GM23338 (cell line): ENCODE data around the gene NTM. TPM values are rescaled to one million over a fixed set of nuclear protein-coding genes. Genes with fewer than 3 reads are reported as not detected.

Experiments used
- ATAC-seq: fragments of 200-7000 bp; cut with Tn5 transposase; 3 replicates; pipeline ENCODE4 v1.9.1; 2020
- DNase-seq: peaks from one replicate; pipeline ENCODE4 v3.0.0-alpha.2; 2015; ENCODE audit warnings: low spot score
- H2AFZ ChIP-seq: fragments of 200-600 bp; sonication (generic); 2 replicates; pipeline ENCODE4 v1.8.0; 2016; ENCODE audit warnings: antibody characterized with exemption, mild to moderate bottlenecking, moderate library complexity
- H3F3A ChIP-seq: fragments of 200-600 bp; sonication (generic); replicated peaks from 2 replicates; pipeline ENCODE4 v1.8.0; 2017; ENCODE audit warnings: antibody characterized with exemption, mixed run types, low read depth
- H3K27ac ChIP-seq: fragments of 200-600 bp; sonication (generic); 2 replicates; pipeline ENCODE4 v1.6.1; 2016; ENCODE audit warnings: low read depth
- H3K27me3 ChIP-seq: fragments of 200-600 bp; sonication (generic); 2 replicates; pipeline ENCODE4 v1.8.0; 2016; ENCODE audit warnings: mild to moderate bottlenecking, mixed run types, moderate library complexity; ENCODE audit not compliant: insufficient read depth
- H3K36me3 ChIP-seq: fragments of 200-600 bp; sonication (generic); 2 replicates; pipeline ENCODE4 v1.8.0; 2016; ENCODE audit warnings: mild to moderate bottlenecking; ENCODE audit not compliant: insufficient read depth
- H3K4me1 ChIP-seq: fragments of 200-600 bp; sonication (generic); 2 replicates; pipeline ENCODE4 v1.8.0; 2016; ENCODE audit warnings: mild to moderate bottlenecking, moderate library complexity; ENCODE audit not compliant: insufficient read depth
- H3K4me2 ChIP-seq: fragments of 200-600 bp; sonication (generic); 2 replicates; pipeline ENCODE4 v1.7.1; 2017; ENCODE audit warnings: mixed run types
- H3K4me3 ChIP-seq: fragments of 200-600 bp; sonication (generic); 2 replicates; pipeline ENCODE4 v1.6.1; 2016; ENCODE audit warnings: mixed run types
- H3K79me2 ChIP-seq: fragments of 200-600 bp; sonication (generic); replicated peaks from 2 replicates; pipeline ENCODE4 v1.8.0; 2017; ENCODE audit warnings: mild to moderate bottlenecking; ENCODE audit not compliant: insufficient read depth
- H3K9me2 ChIP-seq: fragments of 200-600 bp; sonication (generic); 2 replicates; pipeline ENCODE4 v1.8.0; 2017; ENCODE audit not compliant: insufficient read depth
- H4K20me1 ChIP-seq: fragments of 200-600 bp; sonication (generic); replicated peaks from 2 replicates; pipeline ENCODE4 v1.8.0; 2017; ENCODE audit warnings: mild to moderate bottlenecking; ENCODE audit not compliant: insufficient read depth
- H3K27ac Mint-ChIP-seq: 2 replicates; pipeline ENCODE4 v1.8.0; 2020; ENCODE audit warnings: inconsistent platforms, mild to moderate bottlenecking, moderate library complexity, mixed read lengths
- H3K27me3 Mint-ChIP-seq: 3 replicates; pipeline ENCODE4 v1.8.0; 2022; ENCODE audit warnings: low read depth, mild to moderate bottlenecking, moderate library complexity, mixed read lengths, inconsistent platforms; ENCODE audit not compliant: insufficient read depth, poor library complexity
- H3K36me3 Mint-ChIP-seq: 3 replicates; pipeline ENCODE4 v1.8.0; 2021; ENCODE audit warnings: low read depth, mild to moderate bottlenecking, inconsistent platforms, moderate library complexity, mixed read lengths
- H3K4me1 Mint-ChIP-seq: 3 replicates; pipeline ENCODE4 v1.8.0; 2020; ENCODE audit warnings: mild to moderate bottlenecking, inconsistent platforms, mixed read lengths
- H3K4me3 Mint-ChIP-seq: 3 replicates; pipeline ENCODE4 v1.8.0; 2021; ENCODE audit warnings: moderate library complexity, mild to moderate bottlenecking, inconsistent platforms, mixed read lengths
- H3K9me3 Mint-ChIP-seq: 3 replicates; pipeline ENCODE4 v1.8.0; 2020; ENCODE audit warnings: moderate library complexity, mild to moderate bottlenecking, inconsistent platforms, mixed read lengths
- STAT1 ChIP-seq: IDR thresholded peaks from one replicate; pipeline ENCODE4 v1.6.1; 2016; ENCODE audit warnings: antibody characterized with exemption; ENCODE audit not compliant: unreplicated experiment
- ZNF462 ChIP-seq: fragments of 250-450 bp; sonication (Bioruptor Pico); IDR thresholded peaks from 2 replicates; pipeline ENCODE4 v1.5.0; 2020; ENCODE audit warnings: mild to moderate bottlenecking, moderate library complexity
- polyA plus RNA-seq: library from polyadenylated mRNA; unstranded; fragments of >200 nt; fragmentation: Nextera tagmentation; extraction: Ambion mirVana; gene quantifications from 2 replicates; pipeline ENCODE4 v1.2.1, GENCODE V29; 2016
- total RNA-seq: library from RNA; depleted of rRNA; stranded (reverse); fragments of >200 nt; shearing (Covaris generic); gene quantifications from 2 replicates; pipeline ENCODE4 v1.2.3, GENCODE V29; 2014
- TF ChIP-seq, protein P1 (sequence below): IDR thresholded peaks from one replicate; pipeline ENCODE4 v1.6.1; 2018; ENCODE audit warnings: antibody characterized with exemption; ENCODE audit not compliant: unreplicated experiment

Gene NTM
- total and polyA plus RNA-seq, 2 experiments from 2014 or later: 10.6 to 14.6 TPM

DNA sequence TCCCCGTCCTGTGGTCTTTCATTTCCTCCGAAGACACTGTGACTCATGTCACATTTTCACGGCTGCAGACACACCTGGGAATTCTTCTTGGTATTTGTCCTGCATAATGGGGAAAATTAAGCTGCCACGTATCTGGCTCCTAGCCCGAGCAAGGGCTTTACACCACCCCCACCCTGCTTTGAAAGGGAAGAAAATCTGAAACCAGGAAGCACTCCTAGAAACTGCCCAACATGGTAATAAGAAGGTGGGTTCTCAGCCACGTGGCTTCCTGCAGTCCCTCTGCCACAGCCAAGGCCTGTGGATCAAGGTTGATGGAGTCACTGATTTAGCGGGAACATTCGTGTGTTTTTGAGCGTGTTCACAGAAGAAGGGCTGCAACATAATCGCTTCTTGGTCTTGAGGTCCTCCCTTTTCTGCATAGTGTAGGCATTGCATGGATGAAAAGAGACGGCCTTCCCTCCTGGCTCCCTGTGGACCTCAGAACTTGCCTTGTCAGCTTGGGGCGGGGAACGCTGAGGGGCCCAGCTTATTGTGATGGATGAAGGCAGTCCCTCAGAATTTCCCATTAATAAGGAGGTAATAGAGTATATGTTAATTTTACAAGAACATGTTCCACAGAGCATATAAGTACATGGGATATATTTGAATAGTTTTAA lies 292.0 kb downstream of the NTM start:
- Histone ChIP-seq H2AFZ (no peak overlapping the region), H3K4me3 (no peak overlapping the region), H3K4me2 (0 out of 2 replicates have a peak overlapping the region, but pooled peaks have one; percentile 25), H3K4me1 (peaks cover 37% of the 10 kb centered on the region), H3F3A (no peaks in the 10 kb centered on the region), H4K20me1 (no peaks in the 10 kb centered on the region), H3K79me2 (no peaks in the 10 kb centered on the region), H3K27ac (no peak overlapping the region), H3K9me2 (no peaks in the 10 kb centered on the region), H3K27me3 (no peaks in the 10 kb centered on the region), H3K36me3 (no peaks in the 10 kb centered on the region; the same call in 1 of the 2 replicates)
- Mint-ChIP-seq H3K27ac (peak overlapping the region; percentile 42; the same call in 1 of the 2 replicates), H3K4me3 (no peak overlapping the region), H3K36me3 (no peaks in the 10 kb centered on the region; the same call in 2 of the 3 replicates), H3K27me3 (peaks cover 5% of the 10 kb centered on the region), H3K9me3 (no peaks in the 10 kb centered on the region), H3K4me1 (peaks cover 54% of the 10 kb centered on the region)
- TF ChIP-seq, protein P1, sequence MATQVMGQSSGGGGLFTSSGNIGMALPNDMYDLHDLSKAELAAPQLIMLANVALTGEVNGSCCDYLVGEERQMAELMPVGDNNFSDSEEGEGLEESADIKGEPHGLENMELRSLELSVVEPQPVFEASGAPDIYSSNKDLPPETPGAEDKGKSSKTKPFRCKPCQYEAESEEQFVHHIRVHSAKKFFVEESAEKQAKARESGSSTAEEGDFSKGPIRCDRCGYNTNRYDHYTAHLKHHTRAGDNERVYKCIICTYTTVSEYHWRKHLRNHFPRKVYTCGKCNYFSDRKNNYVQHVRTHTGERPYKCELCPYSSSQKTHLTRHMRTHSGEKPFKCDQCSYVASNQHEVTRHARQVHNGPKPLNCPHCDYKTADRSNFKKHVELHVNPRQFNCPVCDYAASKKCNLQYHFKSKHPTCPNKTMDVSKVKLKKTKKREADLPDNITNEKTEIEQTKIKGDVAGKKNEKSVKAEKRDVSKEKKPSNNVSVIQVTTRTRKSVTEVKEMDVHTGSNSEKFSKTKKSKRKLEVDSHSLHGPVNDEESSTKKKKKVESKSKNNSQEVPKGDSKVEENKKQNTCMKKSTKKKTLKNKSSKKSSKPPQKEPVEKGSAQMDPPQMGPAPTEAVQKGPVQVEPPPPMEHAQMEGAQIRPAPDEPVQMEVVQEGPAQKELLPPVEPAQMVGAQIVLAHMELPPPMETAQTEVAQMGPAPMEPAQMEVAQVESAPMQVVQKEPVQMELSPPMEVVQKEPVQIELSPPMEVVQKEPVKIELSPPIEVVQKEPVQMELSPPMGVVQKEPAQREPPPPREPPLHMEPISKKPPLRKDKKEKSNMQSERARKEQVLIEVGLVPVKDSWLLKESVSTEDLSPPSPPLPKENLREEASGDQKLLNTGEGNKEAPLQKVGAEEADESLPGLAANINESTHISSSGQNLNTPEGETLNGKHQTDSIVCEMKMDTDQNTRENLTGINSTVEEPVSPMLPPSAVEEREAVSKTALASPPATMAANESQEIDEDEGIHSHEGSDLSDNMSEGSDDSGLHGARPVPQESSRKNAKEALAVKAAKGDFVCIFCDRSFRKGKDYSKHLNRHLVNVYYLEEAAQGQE: no peak
- TF ChIP-seq STAT1: no peak
- TF ChIP-seq ZNF462 (CRISPR knock-in tag): no peak
- DNase-seq (no peak), ATAC-seq (peak; percentile 22; the same call in 1 of the 3 replicates)
